CD8-positive, alpha-beta memory T cell (primary cell): Measurements from ENCODE around the gene NALCN. TPM values are rescaled to one million over a fixed set of nuclear protein-coding genes. Genes with fewer than 3 reads are reported as not detected.

Experiments
- CTCF ChIA-PET: fragments of 350-600 bp; sonication (Branson Sonifier 250); formaldehyde crosslinking; loops from one replicate; lab custom pipeline; 2021; ENCODE audit warnings: antibody characterized with exemption; lab: Charles Lee
- POLR2A ChIA-PET: fragments of 350-600 bp; sonication (Branson Sonifier 250); formaldehyde crosslinking; loops from one replicate; lab custom pipeline; 2021; ENCODE audit warnings: antibody characterized with exemption; lab: Charles Lee
- DNase-seq, 5 donors: peaks; one replicate each; pipeline versions ENCODE4 v3.0.0 to v3.0.0-alpha.2; 2020 to 2022; ENCODE audit warnings: mixed read lengths in 1 of 5
- H3K27ac ChIP-seq: one replicate; pipeline ENCODE4 v1.7.0; 2013; ENCODE audit warnings: low read depth, mild to moderate bottlenecking, low read length, moderate library complexity
- H3K27me3 ChIP-seq: 2 replicates; pipeline ENCODE4 v1.7.0; 2013; ENCODE audit warnings: low read length, mild to moderate bottlenecking; ENCODE audit not compliant: insufficient read depth, poor library complexity, severe bottlenecking
- H3K36me3 ChIP-seq: 2 replicates; pipeline ENCODE4 v1.7.0; 2013; ENCODE audit warnings: mild to moderate bottlenecking, low read length, moderate library complexity; ENCODE audit not compliant: insufficient read depth
- H3K4me1 ChIP-seq: 2 replicates; pipeline ENCODE4 v1.7.0; 2013; ENCODE audit warnings: mild to moderate bottlenecking, low read length, moderate library complexity; ENCODE audit not compliant: insufficient read depth
- H3K4me3 ChIP-seq: 2 replicates; pipeline ENCODE4 v1.7.0; 2013; ENCODE audit warnings: mild to moderate bottlenecking, low read length
- H3K9me3 ChIP-seq: 2 replicates; pipeline ENCODE4 v1.7.0; 2013; ENCODE audit warnings: mild to moderate bottlenecking, low read length
- H3K27ac Mint-ChIP-seq, 8 donors: one replicate each; pipeline ENCODE4 v1.8.0; 2020 to 2021; ENCODE audit warnings: mixed read lengths in 8 of 8, mild to moderate bottlenecking in 6 of 8, inconsistent platforms in 3 of 8, moderate library complexity in 3 of 8
- H3K27me3 Mint-ChIP-seq, 2 donors: one replicate each; pipeline ENCODE4 v1.8.0; 2020 to 2021; ENCODE audit warnings: mixed read lengths in 2 of 2, mild to moderate bottlenecking in 1 of 2, moderate library complexity in 1 of 2
- H3K36me3 Mint-ChIP-seq, 3 donors: one replicate each; pipeline ENCODE4 v1.8.0; 2020 to 2021; ENCODE audit warnings: mixed read lengths in 3 of 3, inconsistent platforms in 1 of 3, mild to moderate bottlenecking in 1 of 3
- H3K4me1 Mint-ChIP-seq, 3 donors: one replicate each; pipeline ENCODE4 v1.8.0; 2020 to 2021; ENCODE audit warnings: mixed read lengths in 3 of 3, inconsistent platforms in 1 of 3, mild to moderate bottlenecking in 1 of 3
- H3K4me3 Mint-ChIP-seq, 7 donors: one replicate each; pipeline ENCODE4 v1.8.0; 2020 to 2021; ENCODE audit warnings: mixed read lengths in 7 of 7, mild to moderate bottlenecking in 6 of 7, moderate library complexity in 4 of 7, inconsistent platforms in 2 of 7
- H3K9me3 Mint-ChIP-seq, 5 donors: one replicate each; pipeline ENCODE4 v1.8.0; 2020 to 2022; ENCODE audit warnings: mixed read lengths in 5 of 5, mild to moderate bottlenecking in 3 of 5, moderate library complexity in 2 of 5, inconsistent platforms in 1 of 5
- polyA plus RNA-seq: library from polyadenylated mRNA; unstranded; fragments of 300-500 nt; fragmentation: Illumina TruSeq; gene quantifications from one replicate; pipeline ENCODE4 v1.2.3, GENCODE V29; 2021
- total RNA-seq, 2 experiments: library from RNA; stranded (reverse); gene quantifications; one replicate each; pipeline ENCODE4 v1.2.3, GENCODE V29; 2021

Gene NALCN
- total and polyA plus RNA-seq, 3 experiments from 2014 or later = not detected

DNA sequence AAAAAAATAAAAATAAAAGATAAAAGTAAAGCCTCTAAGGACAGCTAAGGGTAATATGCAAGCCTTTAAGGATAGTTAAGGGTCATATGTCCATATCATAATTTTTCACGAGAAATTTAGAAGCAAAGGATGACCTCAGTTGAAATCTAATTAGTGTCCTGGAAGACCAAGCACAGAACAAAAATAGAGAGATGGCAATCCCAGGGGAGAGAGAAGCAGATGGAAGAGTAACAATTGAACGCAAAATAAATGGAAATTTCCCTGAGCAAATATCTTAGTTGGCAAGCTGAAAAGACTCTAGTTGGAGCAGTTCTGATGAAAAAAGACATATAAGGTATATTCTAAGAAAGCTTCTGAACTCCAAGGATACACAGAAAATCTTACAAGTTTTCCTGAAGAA is 275.4 kb downstream of the NALCN start:
- Histone ChIP-seq H3K27ac (no peak overlapping the region), H3K9me3 (no peaks in the 10 kb centered on the region), H3K4me3 (no peak overlapping the region), H3K4me1 (no peaks in the 10 kb centered on the region), H3K27me3 (no peaks in the 10 kb centered on the region), H3K36me3 (no peaks in the 10 kb centered on the region)
- ChIA-PET POLR2A (no interaction called here), CTCF (no interaction called here)
- H3K27me3 Mint-ChIP-seq = peaks cover 29 to 56% of the 10 kb centered on the region in 2 donors
- no peaks in the 10 kb centered on the region for H3K36me3 Mint-ChIP-seq
- no peaks in the 10 kb centered on the region for H3K4me1 Mint-ChIP-seq
- DNase-seq = no peak
- H3K4me3 Mint-ChIP-seq = no peak overlapping the region
- H3K9me3 Mint-ChIP-seq = peaks cover 0 to 1% (median 0%) of the 10 kb centered on the region in 5 donors
- H3K27ac Mint-ChIP-seq = no peak overlapping the region

GRCh38 chr13:101140087-101140770 is 276.1 kb downstream of the NALCN start:
- CTCF ChIA-PET = no interaction called here

GRCh38 chr13:101139081-101139480 is 277.2 kb downstream of the NALCN start:
- ChIA-PET CTCF (no interaction called here), POLR2A (no interaction called here)
- H3K36me3 Mint-ChIP-seq = no peaks in the 10 kb centered on the region
- no peaks in the 10 kb centered on the region for H3K4me1 ChIP-seq
- peaks cover 0 to 1% (median 0%) of the 10 kb centered on the region in 5 donors for H3K9me3 Mint-ChIP-seq
- H3K4me1 Mint-ChIP-seq = no peaks in the 10 kb centered on the region
- no peak overlapping the region for H3K27ac ChIP-seq
- H3K36me3 ChIP-seq = no peaks in the 10 kb centered on the region
- H3K27me3 ChIP-seq = no peaks in the 10 kb centered on the region
- H3K27me3 Mint-ChIP-seq = peaks cover 24 to 63% of the 10 kb centered on the region in 2 donors
- no peak overlapping the region for H3K4me3 Mint-ChIP-seq
- DNase-seq = no peak
- no peak overlapping the region for H3K27ac Mint-ChIP-seq
- no peak overlapping the region for H3K4me3 ChIP-seq
- no peaks in the 10 kb centered on the region for H3K9me3 ChIP-seq

More at GRCh38 chr13:101140087-101140770, 276.1 kb downstream of the NALCN start:
- H3K9me3 ChIP-seq = no peaks in the 10 kb centered on the region
- Mint-ChIP-seq H3K36me3 (no peaks in the 10 kb centered on the region), H3K27ac (no peak overlapping the region), H3K4me1 (no peaks in the 10 kb centered on the region), H3K27me3 (peaks cover 26 to 61% of the 10 kb centered on the region in 2 donors), H3K4me3 (no peak overlapping the region), H3K9me3 (peaks cover 0 to 1% (median 0%) of the 10 kb centered on the region in 5 donors)
- DNase-seq = no peak
- no peaks in the 10 kb centered on the region for H3K27me3 ChIP-seq
- H3K4me3 ChIP-seq = no peak overlapping the region
- no peak overlapping the region for H3K27ac ChIP-seq
- no peaks in the 10 kb centered on the region for H3K4me1 ChIP-seq
- no peaks in the 10 kb centered on the region for H3K36me3 ChIP-seq
- POLR2A ChIA-PET = no interaction called here

- no peaks in the 10 kb centered on the region for H3K9me3 Mint-ChIP-seq
- Histone ChIP-seq H3K9me3 (no peaks in the 10 kb centered on the region), H3K27me3 (no peaks in the 10 kb centered on the region), H3K4me1 (no peaks in the 10 kb centered on the region), H3K27ac (no peak overlapping the region), H3K4me3 (no peak overlapping the region), H3K36me3 (no peaks in the 10 kb centered on the region)
- H3K4me3 Mint-ChIP-seq = no peak overlapping the region
- H3K27ac Mint-ChIP-seq = no peak overlapping the region
- peak in 1 of 5 donors; percentile 12 for DNase-seq
- ChIA-PET POLR2A (no interaction called here), CTCF (interaction anchor here (0.9 to 2.6 kb wide), 7 partner anchors 9 to 1471 kb away, joined by 3 to 10 read pairs (median 4); no protein-coding TSS in a partner anchor)
- no peaks in the 10 kb centered on the region for H3K36me3 Mint-ChIP-seq
- peaks cover 4 to 11% of the 10 kb centered on the region in 2 donors for H3K27me3 Mint-ChIP-seq
- no peaks in the 10 kb centered on the region for H3K4me1 Mint-ChIP-seq
Observed at GRCh38 chr13:101127741-101128353, 288.5 kb downstream of the NALCN start.

GRCh38 chr13:101123028-101123427 is 293.3 kb downstream of the NALCN start:
- H3K36me3 ChIP-seq = no peaks in the 10 kb centered on the region
- CTCF ChIA-PET = interaction anchor here (1.2 kb wide), 1 partner anchor 9 kb away, joined by 4 read pairs; no protein-coding TSS in a partner anchor
- Mint-ChIP-seq H3K9me3 (no peaks in the 10 kb centered on the region), H3K27ac (no peak overlapping the region), H3K36me3 (no peaks in the 10 kb centered on the region), H3K27me3 (peaks cover 0 to 2% of the 10 kb centered on the region in 2 donors), H3K4me3 (no peak overlapping the region), H3K4me1 (no peaks in the 10 kb centered on the region)
- H3K4me1 ChIP-seq = no peaks in the 10 kb centered on the region
- no peak overlapping the region for H3K4me3 ChIP-seq
- H3K9me3 ChIP-seq = no peaks in the 10 kb centered on the region
- peaks cover 2% of the 10 kb centered on the region for H3K27me3 ChIP-seq
- no peak overlapping the region for H3K27ac ChIP-seq
- POLR2A ChIA-PET = no interaction called here
- no peak for DNase-seq

- Histone ChIP-seq H3K9me3 (no peaks in the 10 kb centered on the region), H3K36me3 (no peaks in the 10 kb centered on the region), H3K4me1 (no peaks in the 10 kb centered on the region), H3K27me3 (peaks cover 5% of the 10 kb centered on the region), H3K27ac (no peak overlapping the region), H3K4me3 (no peak overlapping the region)
- H3K9me3 Mint-ChIP-seq = no peaks in the 10 kb centered on the region
- DNase-seq = no peak
- H3K4me3 Mint-ChIP-seq = no peak overlapping the region
- no peaks in the 10 kb centered on the region for H3K4me1 Mint-ChIP-seq
- POLR2A ChIA-PET = no interaction called here
- peaks cover 2 to 4% of the 10 kb centered on the region in 2 donors for H3K27me3 Mint-ChIP-seq
- no peaks in the 10 kb centered on the region for H3K36me3 Mint-ChIP-seq
- CTCF ChIA-PET = no interaction called here
- no peak overlapping the region for H3K27ac Mint-ChIP-seq
Observed at GRCh38 chr13:101121608-101122007, 294.7 kb downstream of the NALCN start.

DNA sequence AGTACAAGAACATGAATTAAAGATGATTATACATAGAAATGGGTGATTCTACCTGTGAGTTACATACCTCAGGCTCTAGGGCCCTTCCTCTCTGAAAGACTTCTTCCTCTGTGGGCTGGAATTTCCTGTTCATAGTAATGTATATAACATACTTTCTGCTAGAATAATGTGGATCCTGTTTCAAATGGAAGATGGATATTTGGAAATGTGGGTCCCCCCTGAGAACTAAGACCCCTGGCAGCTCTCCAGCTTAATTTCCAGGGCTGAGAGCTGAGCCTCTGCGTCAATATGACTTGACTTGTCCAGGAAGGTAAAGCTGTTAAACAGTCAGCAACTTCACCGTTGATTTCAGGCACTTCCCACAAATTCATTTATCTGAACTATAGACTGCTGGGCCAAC is 296.3 kb downstream of the NALCN start:
- H3K4me1 ChIP-seq = no peaks in the 10 kb centered on the region
- no peak overlapping the region for H3K27ac ChIP-seq
- H3K9me3 ChIP-seq = no peaks in the 10 kb centered on the region
- no peaks in the 10 kb centered on the region for H3K36me3 Mint-ChIP-seq
- peaks cover 5% of the 10 kb centered on the region for H3K27me3 ChIP-seq
- peaks cover 5 to 11% of the 10 kb centered on the region in 2 donors for H3K27me3 Mint-ChIP-seq
- H3K27ac Mint-ChIP-seq = no peak overlapping the region
- H3K4me3 ChIP-seq = no peak overlapping the region
- H3K4me1 Mint-ChIP-seq = no peaks in the 10 kb centered on the region
- no peaks in the 10 kb centered on the region for H3K36me3 ChIP-seq
- no peaks in the 10 kb centered on the region for H3K9me3 Mint-ChIP-seq
- POLR2A ChIA-PET = interaction anchor here (0.6 kb wide), 1 partner anchor 495 kb away, joined by 6 read pairs; no protein-coding TSS in a partner anchor
- no peak for DNase-seq
- no peak overlapping the region for H3K4me3 Mint-ChIP-seq
- CTCF ChIA-PET = no interaction called here

GRCh38 chr13:101116826-101117225 is 299.5 kb downstream of the NALCN start:
- CTCF ChIA-PET = no interaction called here
- Histone ChIP-seq H3K4me3 (no peak overlapping the region), H3K27me3 (peaks cover 5% of the 10 kb centered on the region), H3K27ac (no peak overlapping the region), H3K4me1 (no peaks in the 10 kb centered on the region), H3K36me3 (no peaks in the 10 kb centered on the region), H3K9me3 (no peaks in the 10 kb centered on the region)
- DNase-seq = no peak
- POLR2A ChIA-PET = no interaction called here
- no peaks in the 10 kb centered on the region for H3K36me3 Mint-ChIP-seq
- no peaks in the 10 kb centered on the region for H3K9me3 Mint-ChIP-seq
- peaks cover 5 to 12% of the 10 kb centered on the region in 2 donors for H3K27me3 Mint-ChIP-seq
- no peaks in the 10 kb centered on the region for H3K4me1 Mint-ChIP-seq
- H3K4me3 Mint-ChIP-seq = no peak overlapping the region
- H3K27ac Mint-ChIP-seq = no peak overlapping the region
